SJCRH30 (cell line): Measurements from ENCODE around the gene STK39. TPM values are rescaled to one million over a fixed set of nuclear protein-coding genes. Genes with fewer than 3 reads are reported as not detected.

Experiments
- DNase-seq, 2 experiments: peaks; one replicate each; pipeline ENCODE4 v3.0.0-alpha.2; 2015 to 2020
- H3K27ac ChIP-seq: fragments of 250-450 bp; sonication (Bioruptor Pico); 2 replicates; pipeline ENCODE4 v1.5.1; 2020; ENCODE audit warnings: mild to moderate bottlenecking, moderate library complexity
- H3K27me3 ChIP-seq: fragments of 250-450 bp; sonication (Bioruptor Pico); 2 replicates; pipeline ENCODE4 v1.5.1; 2020; ENCODE audit warnings: mild to moderate bottlenecking, moderate library complexity
- H3K36me3 ChIP-seq: fragments of 250-450 bp; sonication (Bioruptor Pico); 2 replicates; pipeline ENCODE4 v1.5.1; 2020; ENCODE audit warnings: mild to moderate bottlenecking, moderate library complexity
- H3K4me1 ChIP-seq: fragments of 250-450 bp; sonication (Bioruptor Pico); 2 replicates; pipeline ENCODE4 v1.5.1; 2020; ENCODE audit warnings: mild to moderate bottlenecking, moderate library complexity
- H3K4me3 ChIP-seq: fragments of 250-450 bp; sonication (Bioruptor Pico); 2 replicates; pipeline ENCODE4 v1.5.1; 2020; ENCODE audit warnings: mild to moderate bottlenecking, moderate library complexity
- H3K9me3 ChIP-seq: fragments of 250-450 bp; sonication (Bioruptor Pico); replicated peaks from 2 replicates; pipeline ENCODE4 v1.5.1; 2020; ENCODE audit warnings: mild to moderate bottlenecking, moderate library complexity
- total RNA-seq: library from RNA; depleted of rRNA; stranded (reverse); fragments of >200 nt; shearing (Covaris generic); gene quantifications from 2 replicates; pipeline ENCODE4 v1.2.3, GENCODE V29; 2014

The STK39 gene
- total RNA-seq, 1 experiment from 2014 or later: 8.5 TPM

DNA sequence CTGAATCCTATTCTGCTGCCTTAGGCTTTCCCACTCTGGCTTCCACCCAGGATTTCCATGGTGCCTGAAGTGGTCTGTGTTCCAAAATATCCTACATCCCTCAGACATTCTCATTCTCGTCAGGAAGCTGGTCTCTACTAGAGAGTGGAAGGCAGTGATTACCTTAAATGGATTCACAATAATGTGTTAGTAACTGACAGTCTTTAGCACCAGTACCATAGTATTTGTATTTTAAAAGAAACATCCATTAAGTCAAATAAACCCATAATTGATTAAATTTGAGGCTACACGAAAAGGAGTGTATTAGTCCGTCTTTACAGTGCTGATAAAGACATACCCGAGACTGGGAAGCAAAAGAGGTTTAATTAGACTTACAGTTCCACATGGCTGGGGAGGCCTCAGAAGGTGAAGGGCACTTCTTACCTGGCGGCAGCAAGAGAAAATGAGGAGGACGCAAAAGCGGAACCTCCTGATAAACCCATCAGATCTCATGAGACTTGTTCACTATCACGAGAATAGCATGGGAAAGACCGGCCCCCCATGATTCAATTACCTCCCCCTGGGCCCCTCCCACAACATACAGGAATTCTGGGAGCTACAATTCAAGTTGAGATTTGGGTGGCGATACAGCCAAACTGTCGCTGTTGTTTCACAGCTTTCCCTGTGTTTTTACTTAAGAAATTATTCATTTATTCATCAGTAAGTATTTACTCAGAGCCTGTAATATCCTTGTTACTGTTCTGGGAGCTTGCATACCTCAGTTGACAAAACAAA lies 306.5 kb downstream of the STK39 start:
- Histone ChIP-seq H3K27ac (no peak overlapping the region), H3K36me3 (no peaks in the 10 kb centered on the region), H3K4me1 (peaks cover 25% of the 10 kb centered on the region), H3K9me3 (no peaks in the 10 kb centered on the region; the same call in 1 of the 2 replicates), H3K4me3 (no peak overlapping the region), H3K27me3 (no peaks in the 10 kb centered on the region)
- DNase-seq: no peak

DNA sequence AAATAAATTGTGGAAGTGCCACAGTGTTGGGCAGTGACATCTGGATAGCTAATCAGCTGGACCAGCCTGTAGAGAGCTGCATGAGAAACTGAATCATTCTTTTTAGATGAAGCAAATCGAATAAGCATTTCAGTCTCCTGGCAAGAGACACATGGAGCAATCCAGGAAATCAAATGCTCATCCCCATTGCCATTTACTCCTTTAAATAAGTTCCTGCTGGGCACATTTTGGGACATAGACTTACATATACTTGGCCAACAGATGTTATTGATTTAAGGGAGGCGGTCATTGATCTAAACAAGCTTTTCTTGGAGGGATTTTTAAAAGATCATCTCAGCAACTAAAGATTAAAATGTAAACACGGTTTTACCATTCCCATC lies 307.1 kb downstream of the STK39 start:
- no peak for DNase-seq
- Histone ChIP-seq H3K9me3 (peaks cover 3% of the 10 kb centered on the region; the same call in 1 of the 2 replicates), H3K27me3 (no peaks in the 10 kb centered on the region), H3K36me3 (no peaks in the 10 kb centered on the region), H3K4me1 (peaks cover 25% of the 10 kb centered on the region), H3K27ac (no peak overlapping the region), H3K4me3 (no peak overlapping the region)

GRCh38 chr2:167939514-167940345 lies 307.7 kb downstream of the STK39 start:
- peaks cover 3% of the 10 kb centered on the region; the same call in 1 of the 2 replicates for H3K9me3 ChIP-seq
- H3K36me3 ChIP-seq: no peaks in the 10 kb centered on the region
- H3K4me3 ChIP-seq: no peak overlapping the region
- H3K27ac ChIP-seq: no peak overlapping the region
- peaks cover 23% of the 10 kb centered on the region for H3K4me1 ChIP-seq
- no peak for DNase-seq
- H3K27me3 ChIP-seq: no peaks in the 10 kb centered on the region

DNA sequence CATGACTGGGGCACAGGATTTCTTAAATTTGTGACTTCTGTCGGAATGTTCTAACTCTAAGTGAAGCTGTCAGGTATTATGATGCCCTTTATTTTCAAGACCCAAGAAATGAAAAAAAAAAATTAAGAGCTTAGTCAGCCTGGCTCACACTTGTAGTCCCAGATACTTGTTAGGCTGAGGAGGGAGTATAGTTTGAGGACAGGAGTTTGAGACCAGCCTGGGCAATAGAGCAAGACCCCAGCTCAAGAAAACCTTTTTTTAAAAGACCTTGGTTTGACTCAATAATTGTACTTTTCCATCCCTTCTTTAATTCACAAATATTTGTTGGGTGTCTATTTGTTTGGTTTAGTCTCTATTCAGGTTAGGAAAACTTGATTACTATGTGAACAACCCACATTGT lies 310.0 kb downstream of the STK39 start:
- peaks cover 3% of the 10 kb centered on the region; the same call in 1 of the 2 replicates for H3K9me3 ChIP-seq
- H3K27me3 ChIP-seq: no peaks in the 10 kb centered on the region
- no peak overlapping the region for H3K4me3 ChIP-seq
- no peak for DNase-seq
- no peak overlapping the region for H3K27ac ChIP-seq
- H3K36me3 ChIP-seq: no peaks in the 10 kb centered on the region
- H3K4me1 ChIP-seq: no peaks in the 10 kb centered on the region; the same call in 1 of the 2 replicates

DNA sequence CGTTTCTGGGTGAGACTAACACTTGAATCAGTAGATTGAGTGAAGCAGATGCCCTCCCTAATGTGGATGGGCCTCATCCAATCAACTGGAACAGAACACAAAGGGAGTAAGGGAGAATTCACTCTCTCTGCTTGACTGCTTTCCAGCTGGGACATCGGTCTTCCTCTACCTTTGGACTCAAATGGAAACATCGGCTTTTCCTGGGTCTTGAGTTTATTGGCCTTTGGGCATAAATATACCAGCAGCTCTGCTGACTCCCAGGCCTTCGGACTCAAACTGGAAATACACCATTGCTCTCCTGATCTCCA lies 311.6 kb downstream of the STK39 start:
- Histone ChIP-seq H3K4me3 (no peak overlapping the region), H3K27ac (no peak overlapping the region), H3K27me3 (no peaks in the 10 kb centered on the region), H3K4me1 (no peaks in the 10 kb centered on the region; the same call in 1 of the 2 replicates), H3K36me3 (no peaks in the 10 kb centered on the region), H3K9me3 (peaks cover 3% of the 10 kb centered on the region; the same call in 1 of the 2 replicates)
- peak in 1 of 2 experiments; percentile 42 for DNase-seq

DNA sequence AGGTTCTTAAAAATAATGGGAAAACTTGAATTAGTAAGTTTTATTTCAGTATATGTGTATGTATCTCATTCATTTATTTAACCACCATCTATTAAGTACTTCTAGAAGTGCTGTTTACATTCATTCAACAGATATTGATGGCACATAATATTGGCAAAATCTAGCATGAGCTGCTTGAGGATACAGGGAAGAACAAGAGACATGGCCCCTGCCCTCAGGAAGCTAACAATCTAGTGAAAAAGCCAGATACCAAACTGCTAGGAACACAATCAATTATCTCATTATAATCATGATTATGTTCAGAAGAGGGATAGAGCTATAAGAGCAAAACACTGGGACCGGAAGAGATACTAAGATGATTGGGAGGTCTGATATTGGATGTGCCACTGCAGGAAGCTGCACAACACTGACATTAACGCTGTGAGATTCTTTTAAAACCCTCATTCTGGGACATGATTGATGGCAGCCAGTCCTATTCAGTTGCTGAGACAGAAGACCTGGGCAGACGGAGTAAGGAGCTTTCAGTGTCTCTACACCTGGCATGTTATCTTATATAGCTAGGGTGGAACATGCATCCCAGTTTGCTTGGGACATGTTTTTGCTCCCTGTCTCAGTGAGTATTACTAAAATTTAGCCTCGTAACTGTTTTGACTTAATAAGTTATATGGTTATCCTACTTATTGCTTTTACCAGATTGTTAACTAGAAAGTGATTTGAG lies 314.1 kb downstream of the STK39 start:
- Histone ChIP-seq H3K4me3 (no peak overlapping the region), H3K4me1 (peaks cover 11% of the 10 kb centered on the region), H3K36me3 (no peaks in the 10 kb centered on the region), H3K9me3 (0 out of 2 replicates have a peak, but pooled peaks cover 3% of the 10 kb centered on the region), H3K27ac (no peak overlapping the region), H3K27me3 (no peaks in the 10 kb centered on the region)
- no peak for DNase-seq

- no peaks in the 10 kb centered on the region for H3K36me3 ChIP-seq
- no peak overlapping the region for H3K27ac ChIP-seq
- no peaks in the 10 kb centered on the region for H3K27me3 ChIP-seq
- DNase-seq: no peak
- peaks cover 11% of the 10 kb centered on the region for H3K4me1 ChIP-seq
- 0 out of 2 replicates have a peak, but pooled peaks cover 3% of the 10 kb centered on the region for H3K9me3 ChIP-seq
- H3K4me3 ChIP-seq: no peak overlapping the region
These were observed 315.2 kb downstream of the STK39 start for GRCh38 chr2:167932123-167932693.

DNA sequence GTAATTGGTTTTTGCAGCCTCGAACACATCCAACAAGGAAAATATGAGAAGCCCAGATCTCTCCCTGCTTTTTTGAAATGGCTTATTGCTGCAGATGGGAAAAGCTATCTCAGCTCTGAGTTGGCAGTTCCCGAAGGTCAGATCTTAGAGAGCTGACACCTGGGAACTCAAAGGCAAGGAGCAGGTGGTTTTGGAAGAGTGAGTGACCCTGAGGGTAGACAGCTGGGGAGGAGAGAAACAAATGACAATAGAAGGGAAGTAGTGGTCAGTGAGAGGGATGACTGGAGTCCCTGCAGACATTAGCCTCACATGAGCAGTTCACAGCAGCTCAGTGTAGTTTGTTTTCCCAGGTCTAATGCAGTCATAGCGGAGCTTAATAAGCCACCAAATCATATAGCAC lies 317.9 kb downstream of the STK39 start:
- Histone ChIP-seq H3K9me3 (0 out of 2 replicates have a peak, but pooled peaks cover 3% of the 10 kb centered on the region), H3K27ac (no peak overlapping the region), H3K4me1 (peaks cover 30% of the 10 kb centered on the region), H3K36me3 (no peaks in the 10 kb centered on the region), H3K4me3 (no peak overlapping the region), H3K27me3 (no peaks in the 10 kb centered on the region; the same call in 1 of the 2 replicates)
- peak; percentile 46 to 77 for DNase-seq

- Histone ChIP-seq H3K27ac (no peak overlapping the region), H3K4me1 (peaks cover 35% of the 10 kb centered on the region), H3K36me3 (no peaks in the 10 kb centered on the region), H3K27me3 (no peaks in the 10 kb centered on the region; the same call in 1 of the 2 replicates), H3K9me3 (0 out of 2 replicates have a peak, but pooled peaks cover 3% of the 10 kb centered on the region), H3K4me3 (no peak overlapping the region)
- no peak for DNase-seq
These were observed 319.0 kb downstream of the STK39 start for GRCh38 chr2:167928434-167928833.

DNA sequence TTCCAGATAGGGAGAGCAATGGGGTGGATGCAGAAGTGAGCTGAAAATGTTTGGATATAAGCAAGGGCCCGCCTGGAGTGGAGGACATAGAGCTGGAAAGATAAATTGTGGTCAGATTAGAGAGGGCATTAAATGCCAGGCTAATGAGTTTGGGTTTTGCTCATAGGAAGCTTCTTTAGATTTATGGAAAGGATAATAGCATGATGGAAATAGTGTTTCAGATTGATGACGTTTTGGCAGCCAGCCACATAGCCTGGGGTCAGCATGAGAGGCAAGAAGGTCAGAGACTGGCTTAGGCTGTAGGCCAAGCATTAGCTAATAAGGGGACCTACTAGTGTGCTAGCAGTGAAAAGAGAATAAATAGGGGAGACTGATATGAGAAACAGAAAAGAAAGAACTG lies 321.6 kb downstream of the STK39 start:
- peak; percentile 29 to 57 for DNase-seq
- no peaks in the 10 kb centered on the region; the same call in 1 of the 2 replicates for H3K27me3 ChIP-seq
- H3K9me3 ChIP-seq: 0 out of 2 replicates have a peak, but pooled peaks cover 3% of the 10 kb centered on the region
- no peak overlapping the region for H3K4me3 ChIP-seq
- peaks cover 35% of the 10 kb centered on the region for H3K4me1 ChIP-seq
- no peak overlapping the region for H3K27ac ChIP-seq
- no peaks in the 10 kb centered on the region for H3K36me3 ChIP-seq

GRCh38 chr2:167924556-167924955 lies 322.8 kb downstream of the STK39 start:
- DNase-seq: peak; percentile 47 to 72
- Histone ChIP-seq H3K36me3 (no peaks in the 10 kb centered on the region), H3K27me3 (no peaks in the 10 kb centered on the region; the same call in 1 of the 2 replicates)

GRCh38 chr2:167916756-167917155 lies 330.6 kb downstream of the STK39 start:
- no peak for DNase-seq
- no peaks in the 10 kb centered on the region for H3K27me3 ChIP-seq
- H3K4me1 ChIP-seq: no peaks in the 10 kb centered on the region
- no peaks in the 10 kb centered on the region for H3K9me3 ChIP-seq
- H3K27ac ChIP-seq: no peak overlapping the region
- H3K4me3 ChIP-seq: no peak overlapping the region
- H3K36me3 ChIP-seq: no peaks in the 10 kb centered on the region

More at GRCh38 chr2:167924556-167924955, 322.8 kb downstream of the STK39 start:
- Histone ChIP-seq H3K4me1 (peaks cover 30% of the 10 kb centered on the region), H3K9me3 (0 out of 2 replicates have a peak, but pooled peaks cover 3% of the 10 kb centered on the region), H3K27ac (no peak overlapping the region; the same call in 1 of the 2 replicates), H3K4me3 (no peak overlapping the region)

GRCh38 chr2:167914969-167915368 lies 332.4 kb downstream of the STK39 start:
- no peaks in the 10 kb centered on the region for H3K4me1 ChIP-seq
- H3K9me3 ChIP-seq: no peaks in the 10 kb centered on the region
- H3K4me3 ChIP-seq: no peak overlapping the region
- H3K27ac ChIP-seq: no peak overlapping the region
- no peaks in the 10 kb centered on the region for H3K36me3 ChIP-seq
- no peaks in the 10 kb centered on the region for H3K27me3 ChIP-seq
- no peak for DNase-seq

GRCh38 chr2:167908786-167909185 lies 338.6 kb downstream of the STK39 start:
- Histone ChIP-seq H3K4me3 (no peak overlapping the region), H3K36me3 (no peaks in the 10 kb centered on the region)
- DNase-seq: no peak

More at GRCh38 chr2:167908786-167909185, 338.6 kb downstream of the STK39 start:
- no peak overlapping the region for H3K27ac ChIP-seq
- no peaks in the 10 kb centered on the region for H3K9me3 ChIP-seq
- H3K27me3 ChIP-seq: no peaks in the 10 kb centered on the region
- no peaks in the 10 kb centered on the region for H3K4me1 ChIP-seq
